Endothelial cell of umbilical vein (primary cell): Measurements from ENCODE around the gene PPM1E. TPM values are rescaled to one million over a fixed set of nuclear protein-coding genes. Genes with fewer than 3 reads are reported as not detected.

Experiments used
- BruUV-seq: library from RNA; stranded (reverse); fragments of 400-500 nt; replicated peaks from 2 replicates; lab custom pipeline; 2021; lab: Mats Ljungman, UMichigan
- CTCF ChIA-PET: fragments of 300-600, 350-600 bp; sonication (Branson Sonifier 250); formaldehyde crosslinking; loops from one replicate; lab custom pipeline; 2021; ENCODE audit warnings: antibody characterized with exemption, inconsistent platforms; lab: Charles Lee
- POLR2A ChIA-PET: fragments of 300-600, 350-600 bp; sonication (Branson Sonifier 250); formaldehyde crosslinking; loops from one replicate; lab custom pipeline; 2021; ENCODE audit warnings: antibody characterized with exemption, inconsistent platforms; lab: Charles Lee
- DNase-seq: peaks from one replicate; pipeline ENCODE4 v3.0.0-alpha.2; 2011; ENCODE audit warnings: low read depth, low spot score
- FAIRE-seq: peaks from 2 replicates; lab custom pipeline; 2011; peaks lifted over from hg19 to GRCh38; lab: Jason Lieb, UNC
- H2AFZ ChIP-seq: 2 replicates; pipeline ENCODE4 v1.6.0; 2012; ENCODE audit warnings: low read depth, low read length, control low read depth, inconsistent platforms
- H3K27ac ChIP-seq: 2 replicates; pipeline ENCODE4 v1.5.1; 2011; ENCODE audit warnings: low read depth, mild to moderate bottlenecking, control low read depth, low read length, moderate library complexity; ENCODE audit not compliant: insufficient read depth
- H3K27me3 ChIP-seq, 2 experiments: 2 replicates each; pipeline versions ENCODE4 v1.6.0 to v1.6.1; 2011; ENCODE audit warnings: low read length in 2 of 2, mixed read lengths in 1 of 2; ENCODE audit not compliant: control insufficient read depth in 2 of 2, insufficient read depth in 2 of 2
- H3K36me3 ChIP-seq, 2 experiments: 2 replicates in 1 of 2; 3 replicates in 1 of 2; pipeline ENCODE4 v1.5.1; 2011; ENCODE audit warnings: low read length in 2 of 2, mild to moderate bottlenecking in 1 of 2, moderate library complexity in 1 of 2; ENCODE audit not compliant: control insufficient read depth in 2 of 2, insufficient read depth in 2 of 2; ENCODE audit errors: extremely low read depth in 1 of 2
- H3K4me1 ChIP-seq: 3 replicates; pipeline ENCODE4 v1.5.1; 2011; ENCODE audit warnings: mild to moderate bottlenecking, low read length; ENCODE audit not compliant: control insufficient read depth, insufficient read depth; ENCODE audit errors: extremely low read depth
- H3K4me2 ChIP-seq: 2 replicates; pipeline ENCODE4 v1.6.1; 2011; ENCODE audit warnings: low read length, control low read depth, mixed read lengths; ENCODE audit not compliant: insufficient read depth
- H3K4me3 ChIP-seq, 3 experiments: fragments of 200-600 bp in 1 of 3; sonication (generic), shearing (Covaris generic) in 1 of 3; replicated peaks in 1 of 3; 2 replicates each; pipeline ENCODE4 v1.5.1; 2011 to 2016; ENCODE audit warnings: control low read depth in 3 of 3, low read length in 3 of 3, mild to moderate bottlenecking in 2 of 3, inconsistent platforms in 1 of 3, low read depth in 1 of 3, moderate library complexity in 1 of 3; ENCODE audit not compliant: insufficient read depth in 1 of 3
- H3K79me2 ChIP-seq: 2 replicates; pipeline ENCODE4 v1.6.0; 2012; ENCODE audit warnings: low read length, inconsistent platforms; ENCODE audit not compliant: control insufficient read depth, insufficient read depth
- H3K9ac ChIP-seq: replicated peaks from 2 replicates; pipeline ENCODE3; 2011; ENCODE audit warnings: low read length, control low read depth; ENCODE audit not compliant: insufficient read depth; ENCODE audit errors: extremely low read depth
- H3K9me1 ChIP-seq: replicated peaks from 3 replicates; pipeline ENCODE4 v1.6.0; 2011; ENCODE audit warnings: mild to moderate bottlenecking, low read length; ENCODE audit not compliant: control insufficient read depth, insufficient read depth; ENCODE audit errors: extremely low read depth
- H3K9me3 ChIP-seq: replicated peaks from 2 replicates; pipeline ENCODE4 v1.5.1; 2012; ENCODE audit warnings: low read length, inconsistent platforms; ENCODE audit not compliant: control insufficient read depth, insufficient read depth
- H4K20me1 ChIP-seq: replicated peaks from 2 replicates; pipeline ENCODE3; 2011; ENCODE audit warnings: mild to moderate bottlenecking, low read length; ENCODE audit not compliant: control insufficient read depth, insufficient read depth; ENCODE audit errors: extremely low read depth
- CTCF ChIP-seq, 2 donors: IDR thresholded peaks; 1 replicate in 1 of 2; 2 replicates in 1 of 2; pipeline ENCODE4 v1.5.1; 2011; ENCODE audit warnings: low read length in 2 of 2, mild to moderate bottlenecking in 2 of 2, moderate library complexity in 2 of 2, control low read depth in 1 of 2, inconsistent platforms in 1 of 2, low read depth in 1 of 2; ENCODE audit not compliant: insufficient read depth in 1 of 2; ENCODE audit errors: extremely low read depth in 1 of 2
- EZH2 ChIP-seq: IDR thresholded peaks from 2 replicates; pipeline ENCODE4 v1.6.1; 2012; ENCODE audit warnings: borderline replicate concordance, low read depth, mild to moderate bottlenecking, moderate library complexity, low read length, inconsistent platforms; ENCODE audit not compliant: severe bottlenecking
- FOS ChIP-seq: IDR thresholded peaks from 2 replicates; pipeline ENCODE4 v1.6.1; 2011; ENCODE audit warnings: mild to moderate bottlenecking, low read length, moderate library complexity, borderline replicate concordance; ENCODE audit not compliant: insufficient read depth
- GATA2 ChIP-seq: IDR thresholded peaks from 2 replicates; pipeline ENCODE4 v1.7.0; 2011; ENCODE audit warnings: low read depth, mild to moderate bottlenecking, moderate library complexity, mixed read lengths, low read length; ENCODE audit not compliant: insufficient read length, insufficient read depth
- JUN ChIP-seq: IDR thresholded peaks from 2 replicates; pipeline ENCODE4 v1.6.1; 2011; ENCODE audit warnings: borderline replicate concordance, low read depth; ENCODE audit not compliant: insufficient read length, insufficient read depth
- MAX ChIP-seq: IDR thresholded peaks from 2 replicates; pipeline ENCODE4 v1.6.1; 2011; ENCODE audit not compliant: insufficient read depth, insufficient read length
- MYC ChIP-seq: IDR thresholded peaks from one replicate; pipeline ENCODE4 v1.6.1; 2011; ENCODE audit warnings: mild to moderate bottlenecking, low read depth, low read length
- POLR2A ChIP-seq: IDR thresholded peaks from 2 replicates; pipeline ENCODE4 v1.6.1; 2012; ENCODE audit warnings: low read depth, mild to moderate bottlenecking, control low read depth, low read length
- POLR2AphosphoS5 ChIP-seq: IDR thresholded peaks from 2 replicates; pipeline ENCODE4 v1.6.1; 2012; ENCODE audit warnings: low read depth, mild to moderate bottlenecking, control low read depth, low read length, moderate library complexity; ENCODE audit not compliant: insufficient read depth
- dilution Hi-C: fragments of 300-500 bp; cut with MboI; formaldehyde crosslinking; loops from one replicate; pipeline ENCODE4 v1.15.0; 2019; ENCODE audit warnings: low sequenced_read_pairs; ENCODE audit not compliant: extremely low pct_ligation_motif_present
- intact Hi-C: fragments of 100-400 bp; cut with micrococcal nuclease; formaldehyde crosslinking; loops from one replicate; pipeline ENCODE4 v1.10.0; 2022
- polyA plus RNA-seq, 4 experiments: library from polyadenylated mRNA; depleted of rRNA in 3 of 4; stranded (reverse) in 3 of 4; unstranded in 1 of 4; fragments of >200 nt; gene quantifications; 2 replicates each; pipeline versions ENCODE4 v1.2.1 to v1.2.3, GENCODE V29; 2011 to 2012; ENCODE audit warnings: missing spikeins in 1 of 4
- total RNA-seq: library from RNA; stranded (reverse); gene quantifications from 2 replicates; pipeline ENCODE4 v1.2.3, GENCODE V29; 2021

PPM1E gene
- total and polyA plus RNA-seq, 2 donors (not counting 3 experiments of a cell fraction or from before 2014, with no cell fraction given), result 0.01 TPM; not detected in 1

GRCh38 chr17:58913971-58914769, 158.5 kb downstream of the PPM1E start:
- Histone ChIP-seq H3K27ac (no peak overlapping the region), H3K27me3 (peaks cover 0 to 4% of the 10 kb centered on the region in 2 experiments), H2AFZ (no peak overlapping the region), H3K9me3 (no peaks in the 10 kb centered on the region), H3K9ac (no peak overlapping the region), H3K36me3 (no peaks in the 10 kb centered on the region), H3K4me1 (no peaks in the 10 kb centered on the region), H4K20me1 (no peaks in the 10 kb centered on the region), H3K9me1 (no peaks in the 10 kb centered on the region), H3K4me2 (no peak overlapping the region), H3K79me2 (no peaks in the 10 kb centered on the region), H3K4me3 (no peak overlapping the region)
- no TSS peak for BruUV-seq
- intact Hi-C loops, result no loop called here
- ChIA-PET POLR2A (no interaction called here), CTCF (no interaction called here)
- no peak for DNase-seq
- no peak for FAIRE-seq
- dilution Hi-C loops, result no loop called here
- TF ChIP-seq MAX, result no peak
- no peak for TF ChIP-seq GATA2
- TF ChIP-seq CTCF (IDR thresholded peaks at IDR 0.05; ENCODE audit: extremely low read depth in 1 of 2, insufficient read depth in 1 of 2, low read depth in 1 of 2, low read length in 2 of 2), result no peak
- no peak for TF ChIP-seq POLR2A
- no peak for TF ChIP-seq JUN
- TF ChIP-seq MYC, result no peak
- TF ChIP-seq POLR2AphosphoS5, result no peak
- no peak for TF ChIP-seq EZH2
- no peak for TF ChIP-seq FOS
